HEK293 (cell line): ENCODE measurements around the gene SLC16A13.
"Not testable (repeated sequence)": the region's sequence is repeated elsewhere in the genome, so short reads cannot be mapped to it uniquely, and the experiment has no call there.

Source experiments
- CTCF ChIA-PET: fragments of 350-600 bp; formaldehyde crosslinking; extraction: SDS; loops from one replicate; lab custom pipeline; 2021; ENCODE audit warnings: antibody characterized with exemption; lab: Yijun Ruan, JAX
- POLR2A ChIA-PET: fragments of 300-600 bp; formaldehyde crosslinking; extraction: SDS; loops from one replicate; lab custom pipeline; 2020; ENCODE audit warnings: antibody characterized with exemption, inconsistent platforms; lab: Yijun Ruan, JAX
- H3K27ac ChIP-seq: fragments of 200-500 bp; sonication (Bioruptor generic); 2 replicates; pipeline ENCODE4 v1.5.1; 2014; ENCODE audit warnings: low read depth, low read length, control low read depth, inconsistent platforms; ENCODE audit errors: extremely low read depth
- H3K36me3 ChIP-seq, 2 experiments: fragments of 200-500 bp in 1 of 2; sonication (Bioruptor generic) in 1 of 2; 1 replicate in 1 of 2; 2 replicates in 1 of 2; pipeline ENCODE4 v1.5.1; 2014 to 2017; ENCODE audit warnings: inconsistent platforms in 2 of 2, low read length in 2 of 2; ENCODE audit not compliant: control insufficient read depth in 2 of 2, insufficient read depth in 1 of 2
- H3K4me1 ChIP-seq: fragments of 200-500 bp; sonication (Bioruptor generic); 2 replicates; pipeline ENCODE4 v1.5.1; 2014; ENCODE audit warnings: mild to moderate bottlenecking, low read length, inconsistent platforms; ENCODE audit not compliant: control insufficient read depth, insufficient read depth
- H3K4me3 ChIP-seq: 2 replicates; pipeline ENCODE4 v1.5.1; 2011; ENCODE audit warnings: low read depth, mild to moderate bottlenecking, control low read depth, low read length, moderate library complexity
- H3K9me3 ChIP-seq: fragments of 200-500 bp; sonication (Bioruptor generic); 2 replicates; pipeline ENCODE4 v1.5.1; 2014; ENCODE audit warnings: low read depth, low read length, inconsistent platforms; ENCODE audit not compliant: control insufficient read depth, insufficient read depth
- ATF2 ChIP-seq: fragments of 450-650 bp; formaldehyde crosslinking; IDR thresholded peaks from 2 replicates; pipeline ENCODE4 v1.5.1; 2016; ENCODE audit warnings: missing biosample characterization, missing genetic modification characterization, low read depth
- GLIS1 ChIP-seq: fragments of 450-650 bp; formaldehyde crosslinking; IDR thresholded peaks from 2 replicates; pipeline ENCODE4 v1.5.1; 2016; ENCODE audit warnings: missing biosample characterization, missing genetic modification characterization
- GLIS2 ChIP-seq: fragments of 450-650 bp; formaldehyde crosslinking; IDR thresholded peaks from 2 replicates; pipeline ENCODE4 v1.5.1; 2016; ENCODE audit warnings: missing biosample characterization, missing genetic modification characterization
- IKZF3 ChIP-seq: fragments of 450-650 bp; IDR thresholded peaks from 2 replicates; pipeline ENCODE4 v1.5.0; 2018; ENCODE audit warnings: missing biosample characterization, mild to moderate bottlenecking, missing genetic modification characterization, moderate library complexity
- OSR2 ChIP-seq: fragments of 450-650 bp; formaldehyde crosslinking; IDR thresholded peaks from 2 replicates; pipeline ENCODE4 v1.5.1; 2016; ENCODE audit warnings: missing biosample characterization, missing genetic modification characterization
- PRDM1 ChIP-seq: fragments of 450-650 bp; formaldehyde crosslinking; IDR thresholded peaks from 2 replicates; pipeline ENCODE4; 2016; ENCODE audit warnings: missing biosample characterization, missing genetic modification characterization
- SP2 ChIP-seq: fragments of 450-650 bp; formaldehyde crosslinking; IDR thresholded peaks from 2 replicates; pipeline ENCODE4 v1.5.1; 2016; ENCODE audit warnings: missing biosample characterization, missing genetic modification characterization
- TCF7L2 ChIP-seq: IDR thresholded peaks from 2 replicates; pipeline ENCODE4 v1.6.1; 2011; ENCODE audit warnings: low read depth, mild to moderate bottlenecking, inconsistent platforms, low read length, moderate library complexity, borderline replicate concordance
- TRIM28 ChIP-seq: IDR thresholded peaks from 2 replicates; pipeline ENCODE4 v1.6.1; 2011; ENCODE audit warnings: low read length, control low read depth, borderline replicate concordance
- YY2 ChIP-seq: fragments of 450-650 bp; formaldehyde crosslinking; IDR thresholded peaks from 2 replicates; pipeline ENCODE4 v1.5.1; 2016; ENCODE audit warnings: missing biosample characterization, missing genetic modification characterization
- ZBTB26 ChIP-seq: fragments of 450-650 bp; formaldehyde crosslinking; optimal IDR thresholded peaks from 2 replicates; pipeline ENCODE3; 2016; ENCODE audit warnings: missing biosample characterization, mild to moderate bottlenecking, missing genetic modification characterization
- ZEB2 ChIP-seq: fragments of 450-650 bp; formaldehyde crosslinking; IDR thresholded peaks from 2 replicates; pipeline ENCODE4 v1.5.1; 2016; ENCODE audit warnings: missing biosample characterization, missing genetic modification characterization
- ZFP69B ChIP-seq: fragments of 450-650 bp; formaldehyde crosslinking; IDR thresholded peaks from 2 replicates; pipeline ENCODE4 v1.5.1; 2016; ENCODE audit warnings: missing biosample characterization, missing genetic modification characterization
- ZNF140 ChIP-seq: fragments of 450-650 bp; formaldehyde crosslinking; IDR thresholded peaks from 2 replicates; pipeline ENCODE4 v1.5.1; 2016; ENCODE audit warnings: missing biosample characterization, missing genetic modification characterization
- ZNF2 ChIP-seq: fragments of 450-650 bp; formaldehyde crosslinking; IDR thresholded peaks from 2 replicates; pipeline ENCODE4 v1.5.1; 2016; ENCODE audit warnings: missing biosample characterization, missing genetic modification characterization
- ZNF335 ChIP-seq: fragments of 450-650 bp; formaldehyde crosslinking; conservative IDR thresholded peaks from 2 replicates; pipeline ENCODE4 v1.5.1; 2016; ENCODE audit warnings: missing biosample characterization, missing genetic modification characterization
- ZNF341 ChIP-seq: fragments of 450-650 bp; formaldehyde crosslinking; IDR thresholded peaks from 2 replicates; pipeline ENCODE4; 2016; ENCODE audit warnings: low read depth, missing biosample characterization, missing genetic modification characterization
- ZNF366 ChIP-seq: fragments of 450-650 bp; formaldehyde crosslinking; conservative IDR thresholded peaks from 2 replicates; pipeline ENCODE4 v1.5.1; 2016; ENCODE audit warnings: missing biosample characterization, missing genetic modification characterization
- ZNF521 ChIP-seq: fragments of 450-650 bp; formaldehyde crosslinking; IDR thresholded peaks from 2 replicates; pipeline ENCODE4 v1.5.1; 2017; ENCODE audit warnings: missing biosample characterization, mild to moderate bottlenecking, missing genetic modification characterization
- ZNF549 ChIP-seq: fragments of 450-650 bp; IDR thresholded peaks from 2 replicates; pipeline ENCODE4 v1.5.1; 2018; ENCODE audit warnings: missing biosample characterization, missing genetic modification characterization, mild to moderate bottlenecking, inconsistent platforms, moderate library complexity
- ZNF600 ChIP-seq: fragments of 450-650 bp; formaldehyde crosslinking; IDR thresholded peaks from 2 replicates; pipeline ENCODE4 v1.5.1; 2016; ENCODE audit warnings: missing biosample characterization, missing genetic modification characterization

Gene SLC16A13

GRCh38 chr17:7046127-7046724, 10.4 kb downstream of the SLC16A13 start (continued):
- no peak for TF ChIP-seq ZNF521
- no peak for TF ChIP-seq ZNF140 (tag by site-specific recombination)
- peak; percentile 93 for TF ChIP-seq ZNF600 (tag by site-specific recombination)
- TF ChIP-seq ZNF549 (tag by site-specific recombination), result no peak
- TF ChIP-seq ZNF2 (tag by site-specific recombination), result no peak
- TF ChIP-seq YY2 (tag by site-specific recombination), result no peak
- peak; percentile 59 for TF ChIP-seq ZNF341 (tag by site-specific recombination)
- peak; percentile 64; the same call in 1 of the 2 replicates for TF ChIP-seq TRIM28
- TF ChIP-seq GLIS2 (tag by site-specific recombination), result 0 out of 2 replicates have a peak, but pooled peaks have one; percentile 16
- TF ChIP-seq ZFP69B (tag by site-specific recombination), result peak; percentile 89
- TF ChIP-seq ZNF366 (tag by site-specific recombination), result 0 out of 2 replicates have a peak, but pooled peaks have one; percentile 36

- ChIA-PET CTCF (interaction anchor here (0.6 to 12.8 kb wide), 48 partner anchors 8 to 1011 kb away, joined by 3 to 388 read pairs (median 6); partner anchors contain the start of genes ACAP1, ASGR1, BCL6B and SLC16A13), POLR2A (interaction anchor here (0.7 to 1.9 kb wide), 6 partner anchors 11 to 283 kb away, joined by 5 to 21 read pairs (median 9); partner anchors contain the start of genes ACADVL, DLG4, NEURL4 and SLC16A13)
- H3K27ac ChIP-seq, result peak overlapping the region; percentile 34; the same call in 1 of the 2 replicates
- not testable (repeated sequence) for H3K9me3 ChIP-seq, H3K4me1 ChIP-seq, H3K36me3 ChIP-seq
- peak overlapping the region; percentile 0; the same call in 1 of the 2 replicates for H3K4me3 ChIP-seq
- TF ChIP-seq ZNF341 (tag by site-specific recombination) (peak; percentile 34; the same call in 1 of the 2 replicates), ZNF366 (tag by site-specific recombination) (peak; percentile 73), GLIS1 (peak; percentile 17; the same call in 1 of the 2 replicates), SP2 (tag by site-specific recombination) (peak; percentile 28), OSR2 (tag by site-specific recombination) (peak; percentile 80), TCF7L2 (peak; percentile 87), IKZF3 (tag by site-specific recombination) (peak; percentile 36; the same call in 1 of the 2 replicates), ZBTB26 (peak; percentile 18), ZNF335 (tag by site-specific recombination) (peak; percentile 65), PRDM1 (tag by site-specific recombination) (peak; percentile 75), ATF2 (peak; percentile 23; the same call in 1 of the 2 replicates), ZEB2 (tag by site-specific recombination) (0 out of 2 replicates have a peak, but pooled peaks have one; percentile 23)
These were observed 11.0 kb downstream of the SLC16A13 start for GRCh38 chr17:7046725-7047397.
